Small intestine (tissue), 7 donors: ENCODE results near the gene FAM120C. TPM values are rescaled to one million over a fixed set of nuclear protein-coding genes. Genes with fewer than 3 reads are reported as not detected.

Experiments
- DNase-seq, 2 donors: peaks; one replicate each; pipeline versions ENCODE4 v3.0.0 to v3.0.0-alpha.2; 2013
- FAIRE-seq: peaks from 2 replicates; lab custom pipeline; 2012; peaks lifted over from hg19 to GRCh38; lab: Jason Lieb, UNC
- H3K27ac ChIP-seq, 3 donors: one replicate each; pipeline ENCODE4 v1.5.1; 2013; ENCODE audit warnings: low read length in 2 of 3, mild to moderate bottlenecking in 2 of 3, control low read depth in 1 of 3, inconsistent platforms in 1 of 3, low read depth in 1 of 3, moderate library complexity in 1 of 3
- H3K27me3 ChIP-seq, 3 donors: one replicate each; pipeline ENCODE4 v1.6.1; 2013; ENCODE audit warnings: low read length in 3 of 3, inconsistent platforms in 1 of 3; ENCODE audit not compliant: control insufficient read depth in 3 of 3, insufficient read depth in 3 of 3
- H3K36me3 ChIP-seq, 3 donors: one replicate each; pipeline ENCODE4 v1.6.1; 2013; ENCODE audit warnings: low read length in 3 of 3, inconsistent platforms in 1 of 3, low read depth in 1 of 3, mild to moderate bottlenecking in 1 of 3, moderate library complexity in 1 of 3; ENCODE audit not compliant: control insufficient read depth in 3 of 3, insufficient read depth in 2 of 3
- H3K4me1 ChIP-seq, 3 donors: one replicate each; pipeline ENCODE4 v1.6.1; 2013; ENCODE audit warnings: low read length in 2 of 3, inconsistent platforms in 1 of 3, low read depth in 1 of 3, mild to moderate bottlenecking in 1 of 3, moderate library complexity in 1 of 3; ENCODE audit not compliant: control insufficient read depth in 3 of 3, insufficient read depth in 2 of 3
- H3K4me3 ChIP-seq, 3 donors: one replicate each; pipeline ENCODE4 v1.5.1; 2013; ENCODE audit warnings: low read length in 3 of 3, control low read depth in 1 of 3, inconsistent platforms in 1 of 3, low read depth in 1 of 3, mild to moderate bottlenecking in 1 of 3, moderate library complexity in 1 of 3
- H3K9me3 ChIP-seq, 2 donors: one replicate each; pipeline ENCODE4 v1.6.1; 2013; ENCODE audit warnings: low read depth in 1 of 2, low read length in 1 of 2; ENCODE audit not compliant: control insufficient read depth in 2 of 2, insufficient read depth in 1 of 2
- WGBS, 3 donors: extraction: QIAGEN DNeasy Blood & Tissue Kit; methylation state at CpG; one replicate each; pipeline ENCODE4 v1.1.7; 2013; 5-methylcytosine and 5-hydroxymethylcytosine counted together
- polyA plus RNA-seq, 4 donors: library from polyadenylated mRNA; stranded (reverse) in 3 of 4; unstranded in 1 of 4; fragments of 200-250 nt in 3 of 4; fragments of 120-200 nt in 1 of 4; gene quantifications; one replicate each; pipeline versions ENCODE4 v1.2.1 to v1.2.3, GENCODE V29; 2013
- donor health status: healthy with polysubstance abuse.
- donor health status: control.
- donor health status: control.
- donor health status: Bipolar disorder and iron deficiency.
- donor health status: healthy.

The FAM120C gene
- polyA plus RNA-seq, 4 donors: 0.54 to 5.5 (median 1.6) TPM

- no peak for FAIRE-seq
- Histone ChIP-seq H3K4me1 (no peaks in the 10 kb centered on the region), H3K27me3 (peaks cover 0 to 2% (median 0%) of the 10 kb centered on the region in 3 donors), H3K9me3 (no peaks in the 10 kb centered on the region), H3K27ac (no peak overlapping the region), H3K4me3 (no peak overlapping the region), H3K36me3 (no peaks in the 10 kb centered on the region)
- DNase-seq: no peak
- 72 to 77% (median 74%) methylated on average over 4 of the region's 4 CpGs for WGBS, 3 donors
Measured at GRCh38 chrX:54193085-54193821, 10.2 kb upstream of the FAM120C start.

DNA sequence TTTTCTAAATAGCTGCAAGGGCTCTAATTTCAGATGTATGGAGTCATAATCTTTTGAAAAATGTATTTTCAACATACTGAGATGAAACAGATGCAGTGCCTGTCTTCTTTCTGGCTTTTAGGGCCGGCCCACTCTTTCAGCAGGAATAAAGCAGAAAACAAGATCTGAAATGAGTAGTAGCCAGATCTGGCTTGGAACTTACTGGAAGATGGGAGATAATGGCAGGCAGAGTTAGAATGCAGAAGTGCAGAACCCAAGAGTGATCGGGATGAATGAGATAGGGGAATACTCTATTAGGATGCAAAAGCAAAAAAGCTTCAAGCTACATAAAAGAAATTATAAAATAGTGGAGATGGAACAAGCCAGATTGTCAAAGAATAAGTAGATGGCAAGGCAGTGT is 1.4 kb upstream of the FAM120C start:
- Histone ChIP-seq H3K4me3 (no peak overlapping the region), H3K4me1 (peaks cover 0 to 4% (median 2%) of the 10 kb centered on the region in 3 donors), H3K27ac (no peak overlapping the region), H3K9me3 (no peaks in the 10 kb centered on the region), H3K27me3 (no peaks in the 10 kb centered on the region), H3K36me3 (no peaks in the 10 kb centered on the region)
- WGBS, 3 donors: 82 to 93% (median 88%) methylated on average over 2 of the region's 2 CpGs
- FAIRE-seq (no peak), DNase-seq (no peak)

DNA sequence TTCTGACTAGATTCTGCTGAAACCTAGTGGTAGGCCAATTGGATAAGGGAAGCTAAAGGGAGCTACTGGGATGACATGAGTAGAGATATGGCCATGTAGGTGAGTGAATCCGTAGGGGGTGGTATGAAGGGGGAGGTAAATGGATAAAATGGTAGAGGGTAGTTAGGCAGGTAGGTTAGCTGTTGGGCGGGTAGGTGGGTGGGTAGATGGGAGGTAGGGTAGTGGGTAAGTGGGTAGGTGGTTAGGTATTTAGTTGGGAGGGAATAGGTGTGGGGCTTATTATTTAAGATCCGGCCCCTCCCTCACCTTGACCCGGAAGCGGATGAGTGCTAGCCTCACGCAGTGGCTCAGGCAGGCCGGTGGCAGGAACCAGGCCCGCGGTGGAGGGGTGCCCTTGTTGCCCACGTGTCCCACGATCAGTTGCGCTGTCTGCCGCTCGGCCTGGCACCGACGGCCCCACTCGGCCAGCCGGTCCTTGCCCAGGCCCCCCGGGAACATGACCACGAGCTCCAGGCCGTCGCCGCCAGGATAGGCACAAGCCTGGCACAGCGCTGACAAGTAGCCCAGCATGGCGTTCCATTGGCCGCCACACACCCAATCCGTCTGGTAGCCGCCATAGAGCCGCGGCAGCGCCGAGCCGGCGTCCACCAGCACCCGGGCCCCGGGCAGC is 725 bp downstream of the FAM120C start:
- WGBS, 3 donors: 1 to 29% (median 16%) methylated on average over 9 to 36 of the region's 36 CpGs

GRCh38 chrX:54181202-54181953 is 1.7 kb downstream of the FAM120C start:
- no peak for FAIRE-seq
- DNase-seq: peak in 1 of 2 donors; percentile 3
- H3K4me3 ChIP-seq: peak overlapping the region in 1 of 3 donors; percentile 63
- H3K36me3 ChIP-seq: no peaks in the 10 kb centered on the region
- 26 to 45% (median 31%) methylated on average over 4 of the region's 4 CpGs for WGBS, 3 donors
- no peaks in the 10 kb centered on the region for H3K27me3 ChIP-seq
- H3K4me1 ChIP-seq: peaks cover 0 to 4% (median 2%) of the 10 kb centered on the region in 3 donors
- no peak overlapping the region for H3K27ac ChIP-seq
- no peaks in the 10 kb centered on the region for H3K9me3 ChIP-seq

More for the DNA sequence above, 725 bp downstream of the FAM120C start:
- H3K4me3 ChIP-seq: peak overlapping the region; percentile 63 to 74 (median 63)
- H3K27ac ChIP-seq: peak overlapping the region; percentile 66 to 92 (median 82)
- no peaks in the 10 kb centered on the region for H3K9me3 ChIP-seq
- H3K36me3 ChIP-seq: no peaks in the 10 kb centered on the region
- FAIRE-seq: no peak
- DNase-seq: peak; percentile 57 to 60
- H3K4me1 ChIP-seq: peaks cover 0 to 4% (median 2%) of the 10 kb centered on the region in 3 donors
- no peaks in the 10 kb centered on the region for H3K27me3 ChIP-seq

GRCh38 chrX:54180403-54180802 is 2.7 kb downstream of the FAM120C start:
- FAIRE-seq (no peak), DNase-seq (no peak)
- Histone ChIP-seq H3K4me1 (peaks cover 0 to 4% (median 2%) of the 10 kb centered on the region in 3 donors), H3K27ac (no peak overlapping the region), H3K27me3 (no peaks in the 10 kb centered on the region), H3K9me3 (no peaks in the 10 kb centered on the region), H3K4me3 (no peak overlapping the region), H3K36me3 (no peaks in the 10 kb centered on the region)
- WGBS, 3 donors: 35 to 46% (median 40%) methylated on average over 4 of the region's 4 CpGs

- FAIRE-seq: no peak
- Histone ChIP-seq H3K27ac (no peak overlapping the region), H3K9me3 (no peaks in the 10 kb centered on the region), H3K4me3 (no peak overlapping the region), H3K4me1 (peaks cover 0 to 4% (median 2%) of the 10 kb centered on the region in 3 donors), H3K36me3 (peaks cover 0 to 4% (median 0%) of the 10 kb centered on the region in 3 donors), H3K27me3 (no peaks in the 10 kb centered on the region)
- 47 to 61% (median 49%) methylated on average over 5 of the region's 5 CpGs for WGBS, 3 donors
- peak in 1 of 2 donors; percentile 4 for DNase-seq
Measured at GRCh38 chrX:54178100-54178940, 4.7 kb downstream of the FAM120C start.

GRCh38 chrX:54177306-54177705 is 5.7 kb downstream of the FAM120C start:
- no peaks in the 10 kb centered on the region for H3K27me3 ChIP-seq
- WGBS, 3 donors: 75 to 87% (median 82%) methylated on average over 3 of the region's 3 CpGs
- peaks cover 0 to 4% (median 2%) of the 10 kb centered on the region in 3 donors for H3K4me1 ChIP-seq
- H3K9me3 ChIP-seq: no peaks in the 10 kb centered on the region
- H3K4me3 ChIP-seq: no peak overlapping the region
- no peak overlapping the region for H3K27ac ChIP-seq
- peaks cover 0 to 4% (median 0%) of the 10 kb centered on the region in 3 donors for H3K36me3 ChIP-seq
- FAIRE-seq (no peak), DNase-seq (no peak)
